Keratinocyte (primary cell): ENCODE measurements around the gene ADRM1. TPM values are rescaled to one million over a fixed set of nuclear protein-coding genes. Genes with fewer than 3 reads are reported as not detected.

Source experiments
- DNase-seq: peaks from one replicate; pipeline ENCODE4 v3.0.0-alpha.2; 2011; ENCODE audit warnings: low read depth, missing footprints, low spot score
- FAIRE-seq: peaks from 2 replicates; lab custom pipeline; 2011; peaks lifted over from hg19 to GRCh38; lab: Jason Lieb, UNC
- H2AFZ ChIP-seq: 2 replicates; pipeline ENCODE4 v1.6.0; 2012; ENCODE audit warnings: low read length, control low read depth, inconsistent platforms; ENCODE audit not compliant: control insufficient read depth
- H3K27ac ChIP-seq: 2 replicates; pipeline ENCODE4 v1.5.1; 2011; ENCODE audit warnings: low read length; ENCODE audit not compliant: control insufficient read depth, insufficient read depth
- H3K27me3 ChIP-seq: 3 replicates; pipeline ENCODE4 v1.6.0; 2011; ENCODE audit warnings: low read length; ENCODE audit not compliant: control insufficient read depth, insufficient read depth; ENCODE audit errors: extremely low read depth
- H3K36me3 ChIP-seq, 2 experiments: 2 replicates in 1 of 2; 3 replicates in 1 of 2; pipeline ENCODE4 v1.5.1; 2011; ENCODE audit warnings: low read length in 2 of 2, mild to moderate bottlenecking in 1 of 2; ENCODE audit not compliant: control insufficient read depth in 2 of 2, insufficient read depth in 2 of 2; ENCODE audit errors: extremely low read depth in 1 of 2
- H3K4me1 ChIP-seq: 3 replicates; pipeline ENCODE4 v1.5.1; 2011; ENCODE audit warnings: low read length; ENCODE audit not compliant: control insufficient read depth, insufficient read depth; ENCODE audit errors: extremely low read depth
- H3K4me2 ChIP-seq: 3 replicates; pipeline ENCODE4 v1.6.0; 2011; ENCODE audit warnings: low read depth, low read length; ENCODE audit not compliant: control insufficient read depth, insufficient read depth; ENCODE audit errors: extremely low read depth
- H3K4me3 ChIP-seq, 3 experiments: fragments of 200-600 bp in 1 of 3; sonication (generic) in 1 of 3; 2 replicates in 2 of 3; 3 replicates in 1 of 3; pipeline ENCODE4 v1.5.1; 2011 to 2016; ENCODE audit warnings: low read length in 3 of 3, mild to moderate bottlenecking in 3 of 3, control low read depth in 2 of 3, inconsistent platforms in 1 of 3, low read depth in 1 of 3, mixed read lengths in 1 of 3, mixed run types in 1 of 3, moderate library complexity in 1 of 3; ENCODE audit not compliant: control insufficient read depth in 2 of 3, insufficient read depth in 2 of 3; ENCODE audit errors: extremely low read depth in 1 of 3
- H3K79me2 ChIP-seq: 2 replicates; pipeline ENCODE4 v1.6.0; 2012; ENCODE audit warnings: low read length; ENCODE audit not compliant: control insufficient read depth, insufficient read depth
- H3K9ac ChIP-seq: 3 replicates; pipeline ENCODE4 v1.6.0; 2011; ENCODE audit warnings: low read length; ENCODE audit not compliant: control insufficient read depth, insufficient read depth; ENCODE audit errors: extremely low read depth
- H3K9me1 ChIP-seq: 3 replicates; pipeline ENCODE4 v1.6.0; 2011; ENCODE audit warnings: low read length; ENCODE audit not compliant: control insufficient read depth, insufficient read depth; ENCODE audit errors: extremely low read depth
- H3K9me3 ChIP-seq: 2 replicates; pipeline ENCODE4 v1.5.1; 2012; ENCODE audit warnings: low read depth, low read length; ENCODE audit not compliant: control insufficient read depth
- H4K20me1 ChIP-seq: 3 replicates; pipeline ENCODE4 v1.6.0; 2011; ENCODE audit warnings: low read length; ENCODE audit not compliant: control insufficient read depth, insufficient read depth; ENCODE audit errors: extremely low read depth
- EZH2 ChIP-seq: IDR thresholded peaks from one replicate; pipeline ENCODE4 v1.6.1; 2012; ENCODE audit warnings: inconsistent platforms, mild to moderate bottlenecking, low read length, moderate library complexity
- dilution Hi-C: fragments of 300-500 bp; cut with MboI; formaldehyde crosslinking; loops from one replicate; pipeline ENCODE4 v1.7.0; 2020; ENCODE audit warnings: low sequenced_read_pairs; ENCODE audit not compliant: extremely low pct_ligation_motif_present
- polyA plus RNA-seq, 5 experiments: library from polyadenylated mRNA; depleted of rRNA in 3 of 5; stranded (reverse) in 3 of 5; stranded (forward) in 1 of 5; unstranded in 1 of 5; fragments of >200 nt; gene quantifications; 1 replicate in 1 of 5; 2 replicates in 3 of 5; 3 replicates in 1 of 5; pipeline versions ENCODE4 v1.2.1 to v1.2.3, GENCODE V29; 2011 to 2012; ENCODE audit warnings: missing spikeins in 2 of 5, low read depth in 1 of 5, low replicate concordance in 1 of 5
- TF ChIP-seq, protein P1 (sequence below), 3 experiments: IDR thresholded peaks in 1 of 3; conservative IDR thresholded peaks in 1 of 3; optimal IDR thresholded peaks in 1 of 3; 2 replicates in 2 of 3; 3 replicates in 1 of 3; pipeline versions ENCODE3 to v1.5.1; 2011; ENCODE audit warnings: low read length in 3 of 3, mild to moderate bottlenecking in 3 of 3, moderate library complexity in 2 of 3, control low read depth in 1 of 3, inconsistent platforms in 1 of 3; ENCODE audit not compliant: insufficient read depth in 2 of 3; ENCODE audit errors: extremely low read depth in 1 of 3

ADRM1 gene
- polyA plus RNA-seq, 1 donor (not counting 4 experiments of a cell fraction or from before 2014, with no cell fraction given), result 91.4 TPM

DNA sequence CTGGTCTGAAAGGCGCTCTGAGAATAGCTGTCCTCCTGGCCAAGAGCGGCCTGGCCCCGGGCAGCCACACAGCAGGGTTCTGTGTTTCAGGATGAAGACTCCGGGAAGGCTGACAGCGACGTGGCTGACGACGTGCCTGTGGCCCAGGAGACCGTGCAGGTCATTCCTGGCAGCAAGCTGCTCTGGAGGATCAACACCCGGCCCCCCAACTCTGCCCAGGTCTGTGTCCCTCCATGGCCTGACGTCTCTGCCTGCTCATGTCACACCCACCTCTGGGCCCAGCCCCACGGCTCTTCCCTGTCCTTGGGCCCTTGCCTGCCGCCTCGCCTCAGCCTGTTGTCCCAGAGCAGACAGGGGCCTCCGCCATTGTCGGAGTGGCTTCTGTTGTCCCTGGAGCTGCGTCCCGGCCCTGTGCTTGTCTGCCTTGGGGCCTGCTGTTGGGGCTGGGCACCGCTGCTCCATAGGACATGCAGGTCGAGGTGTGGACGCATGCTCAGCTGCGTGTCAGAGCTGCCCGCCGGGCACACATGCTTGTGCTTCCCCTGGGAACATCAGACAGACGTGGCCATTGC lies 16.2 kb upstream of the ADRM1 start:
- Histone ChIP-seq H3K36me3 (peaks cover 23 to 30% of the 10 kb centered on the region in 2 experiments), H3K4me2 (no peak overlapping the region), H3K27me3 (no peaks in the 10 kb centered on the region), H3K9ac (no peak overlapping the region), H3K27ac (no peak overlapping the region), H3K79me2 (no peaks in the 10 kb centered on the region), H4K20me1 (no peaks in the 10 kb centered on the region), H3K4me1 (no peaks in the 10 kb centered on the region), H3K4me3 (no peak overlapping the region), H3K9me1 (no peaks in the 10 kb centered on the region), H3K9me3 (no peaks in the 10 kb centered on the region), H2AFZ (no peak overlapping the region)
- TF ChIP-seq, protein P1, sequence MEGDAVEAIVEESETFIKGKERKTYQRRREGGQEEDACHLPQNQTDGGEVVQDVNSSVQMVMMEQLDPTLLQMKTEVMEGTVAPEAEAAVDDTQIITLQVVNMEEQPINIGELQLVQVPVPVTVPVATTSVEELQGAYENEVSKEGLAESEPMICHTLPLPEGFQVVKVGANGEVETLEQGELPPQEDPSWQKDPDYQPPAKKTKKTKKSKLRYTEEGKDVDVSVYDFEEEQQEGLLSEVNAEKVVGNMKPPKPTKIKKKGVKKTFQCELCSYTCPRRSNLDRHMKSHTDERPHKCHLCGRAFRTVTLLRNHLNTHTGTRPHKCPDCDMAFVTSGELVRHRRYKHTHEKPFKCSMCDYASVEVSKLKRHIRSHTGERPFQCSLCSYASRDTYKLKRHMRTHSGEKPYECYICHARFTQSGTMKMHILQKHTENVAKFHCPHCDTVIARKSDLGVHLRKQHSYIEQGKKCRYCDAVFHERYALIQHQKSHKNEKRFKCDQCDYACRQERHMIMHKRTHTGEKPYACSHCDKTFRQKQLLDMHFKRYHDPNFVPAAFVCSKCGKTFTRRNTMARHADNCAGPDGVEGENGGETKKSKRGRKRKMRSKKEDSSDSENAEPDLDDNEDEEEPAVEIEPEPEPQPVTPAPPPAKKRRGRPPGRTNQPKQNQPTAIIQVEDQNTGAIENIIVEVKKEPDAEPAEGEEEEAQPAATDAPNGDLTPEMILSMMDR (optimal IDR thresholded peaks at IDR 0.05 in 1 of 3, IDR thresholded peaks at IDR 0.05 in 1 of 3, conservative IDR thresholded peaks at IDR 0.05 in 1 of 3; ENCODE audit: extremely low read depth in 1 of 3, insufficient read depth in 2 of 3, low read length in 3 of 3), result no peak
- no peak for TF ChIP-seq EZH2
- FAIRE-seq (no peak), DNase-seq (no peak)
- dilution Hi-C loops, result no loop called here

DNA sequence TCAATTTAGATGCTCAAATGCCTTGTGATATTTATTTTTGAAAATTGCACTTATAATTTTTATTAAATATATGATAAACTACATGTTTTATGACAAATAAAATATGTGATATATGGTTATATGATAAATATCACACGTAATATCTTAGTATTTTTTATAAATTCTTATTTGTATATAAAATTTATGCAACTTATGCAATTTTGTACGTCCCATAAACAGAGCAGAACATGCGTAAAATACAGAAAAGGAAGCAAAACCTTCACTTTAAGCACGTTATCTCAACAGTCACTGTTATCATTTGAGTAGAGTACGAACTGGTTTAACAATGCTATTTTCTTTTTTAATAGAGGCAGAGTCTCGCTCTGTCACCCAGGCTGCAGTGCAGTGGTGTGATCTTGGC lies 15.7 kb upstream of the ADRM1 start:
- Histone ChIP-seq H3K9ac (no peak overlapping the region), H3K9me3 (no peaks in the 10 kb centered on the region), H4K20me1 (peaks cover 1% of the 10 kb centered on the region), H2AFZ (no peak overlapping the region), H3K4me1 (no peaks in the 10 kb centered on the region), H3K27me3 (no peaks in the 10 kb centered on the region), H3K4me3 (no peak overlapping the region), H3K27ac (no peak overlapping the region), H3K4me2 (no peak overlapping the region), H3K79me2 (no peaks in the 10 kb centered on the region), H3K36me3 (peaks cover 25 to 26% of the 10 kb centered on the region in 2 experiments), H3K9me1 (no peaks in the 10 kb centered on the region)
- DNase-seq (no peak), FAIRE-seq (no peak)
- dilution Hi-C loops, result no loop called here
- TF ChIP-seq, protein P1 (optimal IDR thresholded peaks at IDR 0.05 in 1 of 3, IDR thresholded peaks at IDR 0.05 in 1 of 3, conservative IDR thresholded peaks at IDR 0.05 in 1 of 3; ENCODE audit: extremely low read depth in 1 of 3, insufficient read depth in 2 of 3, low read length in 3 of 3), result no peak
- TF ChIP-seq EZH2, result no peak
